ENCODE results near the gene ANKRD16.

Gene ANKRD16

DNA sequence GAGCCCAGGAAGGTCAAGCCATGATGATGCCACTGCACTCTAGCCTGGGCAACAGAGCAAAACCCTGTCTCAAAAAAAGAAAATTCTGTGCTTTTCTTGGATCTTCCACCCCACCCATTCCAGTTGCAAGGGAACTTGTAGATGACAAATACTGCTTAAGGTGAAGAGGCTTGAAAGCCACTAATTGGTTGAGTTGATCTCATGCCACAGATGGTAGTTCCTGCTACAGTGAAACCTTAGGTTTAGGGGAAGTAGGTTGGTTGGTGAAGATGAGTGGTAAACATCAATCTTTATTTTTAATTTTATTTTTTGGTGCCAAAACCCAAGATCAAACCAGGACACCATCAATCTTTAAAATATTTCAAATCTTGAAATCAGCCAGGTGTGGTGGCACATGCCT is 73.5 kb downstream of the ANKRD16 start:
- Histone ChIP-seq H3K27me3 (ENCODE audit: insufficient read depth, poor library complexity, severe bottlenecking) (no peaks in the 10 kb centered on the region), H3K27ac (replicated peaks) (no peak overlapping the region), H3K4me3 (replicated peaks; ENCODE audit: insufficient read depth, low read length) (no peak overlapping the region)
- TF ChIP-seq POLR2AphosphoS5 (IDR thresholded peaks at IDR 0.05; ENCODE audit: low read depth) (no peak), CTCF (IDR thresholded peaks at IDR 0.05; ENCODE audit: insufficient read depth, low read length) (no peak), GABPA (IDR thresholded peaks at IDR 0.05; ENCODE audit: low read depth) (no peak), SPI1 (IDR thresholded peaks at IDR 0.05; ENCODE audit: borderline replicate concordance, low read depth) (no peak)
- TF ChIP-seq, protein P1, sequence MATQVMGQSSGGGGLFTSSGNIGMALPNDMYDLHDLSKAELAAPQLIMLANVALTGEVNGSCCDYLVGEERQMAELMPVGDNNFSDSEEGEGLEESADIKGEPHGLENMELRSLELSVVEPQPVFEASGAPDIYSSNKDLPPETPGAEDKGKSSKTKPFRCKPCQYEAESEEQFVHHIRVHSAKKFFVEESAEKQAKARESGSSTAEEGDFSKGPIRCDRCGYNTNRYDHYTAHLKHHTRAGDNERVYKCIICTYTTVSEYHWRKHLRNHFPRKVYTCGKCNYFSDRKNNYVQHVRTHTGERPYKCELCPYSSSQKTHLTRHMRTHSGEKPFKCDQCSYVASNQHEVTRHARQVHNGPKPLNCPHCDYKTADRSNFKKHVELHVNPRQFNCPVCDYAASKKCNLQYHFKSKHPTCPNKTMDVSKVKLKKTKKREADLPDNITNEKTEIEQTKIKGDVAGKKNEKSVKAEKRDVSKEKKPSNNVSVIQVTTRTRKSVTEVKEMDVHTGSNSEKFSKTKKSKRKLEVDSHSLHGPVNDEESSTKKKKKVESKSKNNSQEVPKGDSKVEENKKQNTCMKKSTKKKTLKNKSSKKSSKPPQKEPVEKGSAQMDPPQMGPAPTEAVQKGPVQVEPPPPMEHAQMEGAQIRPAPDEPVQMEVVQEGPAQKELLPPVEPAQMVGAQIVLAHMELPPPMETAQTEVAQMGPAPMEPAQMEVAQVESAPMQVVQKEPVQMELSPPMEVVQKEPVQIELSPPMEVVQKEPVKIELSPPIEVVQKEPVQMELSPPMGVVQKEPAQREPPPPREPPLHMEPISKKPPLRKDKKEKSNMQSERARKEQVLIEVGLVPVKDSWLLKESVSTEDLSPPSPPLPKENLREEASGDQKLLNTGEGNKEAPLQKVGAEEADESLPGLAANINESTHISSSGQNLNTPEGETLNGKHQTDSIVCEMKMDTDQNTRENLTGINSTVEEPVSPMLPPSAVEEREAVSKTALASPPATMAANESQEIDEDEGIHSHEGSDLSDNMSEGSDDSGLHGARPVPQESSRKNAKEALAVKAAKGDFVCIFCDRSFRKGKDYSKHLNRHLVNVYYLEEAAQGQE (IDR thresholded peaks at IDR 0.05; ENCODE audit: insufficient replicate concordance, low read depth) = no peak
- peak in 1 of 2 experiments; percentile 3 for DNase-seq (ENCODE audit: low read depth in 1 of 2, low spot score in 1 of 2)

DNA sequence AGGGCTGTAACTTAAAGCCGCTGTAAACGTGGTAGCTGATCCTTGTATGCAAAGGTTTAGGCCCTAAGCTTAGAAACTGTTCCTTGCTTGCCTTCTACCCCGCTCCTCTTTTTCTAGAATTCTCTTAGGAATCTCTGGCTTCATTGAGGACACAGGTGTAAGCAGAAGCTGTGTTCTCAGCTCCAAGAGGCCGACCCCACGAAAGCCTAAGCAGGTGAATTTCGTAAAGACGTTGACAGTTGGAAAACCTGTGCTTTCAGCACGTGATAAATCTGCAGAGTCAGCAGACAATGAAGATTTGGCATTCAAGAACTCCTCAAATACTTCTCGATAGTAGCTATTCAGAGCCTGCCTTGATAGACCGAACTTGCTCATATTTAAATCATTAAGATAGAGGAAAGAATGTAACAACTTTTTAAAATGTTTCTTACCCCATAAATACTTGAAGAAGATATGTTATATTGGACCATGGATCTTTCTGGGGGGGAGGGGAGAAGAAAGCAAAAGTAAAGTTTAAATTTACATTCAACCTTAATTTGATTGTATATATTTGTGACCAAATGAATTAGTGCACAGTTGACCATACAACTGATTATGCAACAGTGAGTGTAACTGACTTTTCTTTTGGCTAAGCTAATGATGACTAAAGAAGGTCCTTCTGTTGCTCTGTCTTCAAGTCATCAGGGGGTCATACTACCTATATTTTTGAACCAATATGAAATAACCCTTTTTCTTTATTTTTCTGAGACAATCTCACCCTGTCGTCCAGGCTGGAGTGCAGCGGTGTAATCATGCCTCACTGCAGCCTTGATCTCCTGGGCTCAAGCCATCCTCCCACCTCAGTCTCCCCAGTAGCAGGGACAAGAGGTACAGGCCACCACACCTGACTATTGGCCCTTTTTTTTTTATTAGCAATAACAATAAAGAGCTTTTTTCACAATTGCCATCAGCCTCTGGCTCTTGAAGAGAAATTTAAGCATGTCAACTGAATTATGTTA is 75.3 kb downstream of the ANKRD16 start:
- Histone ChIP-seq H3K27me3 (ENCODE audit: insufficient read depth, poor library complexity, severe bottlenecking) (no peaks in the 10 kb centered on the region), H3K27ac (replicated peaks) (peak overlapping the region; percentile 91), H3K4me3 (replicated peaks; ENCODE audit: insufficient read depth, low read length) (peak overlapping the region; percentile 44)
- TF ChIP-seq, protein P1 (IDR thresholded peaks at IDR 0.05; ENCODE audit: insufficient replicate concordance, low read depth) = no peak
- TF ChIP-seq CTCF (IDR thresholded peaks at IDR 0.05; ENCODE audit: insufficient read depth, low read length) (no peak), SPI1 (IDR thresholded peaks at IDR 0.05; ENCODE audit: borderline replicate concordance, low read depth) (no peak), POLR2AphosphoS5 (IDR thresholded peaks at IDR 0.05; ENCODE audit: low read depth) (no peak), GABPA (IDR thresholded peaks at IDR 0.05; ENCODE audit: low read depth) (no peak)
- peak in 1 of 2 experiments; percentile 14 for DNase-seq (ENCODE audit: low read depth in 1 of 2, low spot score in 1 of 2)

- TF ChIP-seq CTCF (IDR thresholded peaks at IDR 0.05; ENCODE audit: insufficient read depth, low read length) (no peak), SPI1 (IDR thresholded peaks at IDR 0.05; ENCODE audit: borderline replicate concordance, low read depth) (no peak; the same call in 1 of the 2 replicates), GABPA (IDR thresholded peaks at IDR 0.05; ENCODE audit: low read depth) (peak; percentile 49; the same call in 1 of the 2 replicates), POLR2AphosphoS5 (IDR thresholded peaks at IDR 0.05; ENCODE audit: low read depth) (peak; percentile 85)
- Histone ChIP-seq H3K27me3 (ENCODE audit: insufficient read depth, poor library complexity, severe bottlenecking) (no peaks in the 10 kb centered on the region), H3K4me3 (replicated peaks; ENCODE audit: insufficient read depth, low read length) (peak within 1 kb of the TSS; percentile 58), H3K27ac (replicated peaks) (peak within 1 kb of the TSS; percentile 91)
- DNase-seq (ENCODE audit: low read depth in 1 of 2, low spot score in 1 of 2) = peak; percentile 73 to 87
Observed at GRCh38 chr10:5813341-5814109, 76.2 kb downstream of the ANKRD16 start, which contains the start of gene GDI2. Gene GDI2, minus strand, starts transcription at chr10:5813434. Its CDS starts 176 bp downstream, at chr10:5813258.

All from HL-60 (cell line).